Renal cortex interstitium (tissue), 11 donors: ENCODE measurements around the gene DLGAP1. TPM values are rescaled to one million over a fixed set of nuclear protein-coding genes. Genes with fewer than 3 reads are reported as not detected.
A peak's percentile ranks its signal among the peaks of the same experiment; 100 is the strongest.
"Not testable (repeated sequence)": the region's sequence is repeated elsewhere in the genome, so short reads cannot be mapped to it uniquely, and the experiment has no call there.

Source experiments
- DNase-seq, 11 donors: peaks; one replicate each; pipeline ENCODE4 v3.0.0-alpha.2; 2013; ENCODE audit warnings: low read depth in 9 of 11, low spot score in 4 of 11; ENCODE audit errors: extremely low read depth in 1 of 11
- polyA plus RNA-seq, 3 donors: library from polyadenylated mRNA; unstranded; fragments of 120-200 nt; gene quantifications; one replicate each; pipeline ENCODE4 v1.2.1, GENCODE V29; 2013; ENCODE audit not compliant: insufficient read length in 3 of 3

Gene DLGAP1
- polyA plus RNA-seq, 3 donors: 4.6 to 6.1 (median 5.9) TPM

DNA sequence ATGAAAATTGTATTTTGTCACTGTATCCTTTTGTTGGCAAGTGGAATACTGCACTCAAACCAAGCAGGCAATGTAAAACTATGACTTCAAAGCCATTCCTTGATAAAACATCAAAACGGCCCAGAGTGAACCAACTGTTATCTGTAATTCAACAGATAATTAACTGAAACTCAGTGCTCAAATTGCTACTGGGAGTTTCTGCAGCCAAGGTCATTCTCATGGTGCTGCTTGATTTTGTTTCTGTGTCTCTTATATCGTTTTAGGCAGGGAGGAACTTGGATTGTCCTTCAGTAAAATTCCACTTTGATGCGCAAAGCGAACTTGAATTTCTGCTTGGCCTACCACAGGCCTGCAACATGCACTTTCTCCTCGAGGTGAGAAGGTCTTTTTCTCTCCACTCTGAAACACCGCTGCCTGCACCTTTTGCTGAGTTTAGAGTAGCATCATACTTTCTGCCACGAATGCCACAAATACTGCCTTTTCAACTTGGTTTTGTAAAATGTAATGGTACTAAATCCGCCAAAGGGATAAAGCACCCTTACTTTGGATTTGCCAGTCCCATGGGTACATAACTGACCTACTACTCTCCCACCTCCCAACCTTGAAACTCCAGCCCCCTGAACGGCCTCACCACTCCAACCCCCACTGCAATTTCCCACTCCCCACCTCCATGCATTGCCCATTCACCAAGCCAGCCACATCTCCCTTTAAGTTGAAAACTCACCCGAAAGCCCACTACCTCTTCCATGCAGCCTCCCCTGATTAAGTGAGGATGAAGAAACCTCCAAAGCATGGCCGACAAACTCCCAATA, 800.5 kb downstream of the DLGAP1 start:
- no peak for DNase-seq

DNA sequence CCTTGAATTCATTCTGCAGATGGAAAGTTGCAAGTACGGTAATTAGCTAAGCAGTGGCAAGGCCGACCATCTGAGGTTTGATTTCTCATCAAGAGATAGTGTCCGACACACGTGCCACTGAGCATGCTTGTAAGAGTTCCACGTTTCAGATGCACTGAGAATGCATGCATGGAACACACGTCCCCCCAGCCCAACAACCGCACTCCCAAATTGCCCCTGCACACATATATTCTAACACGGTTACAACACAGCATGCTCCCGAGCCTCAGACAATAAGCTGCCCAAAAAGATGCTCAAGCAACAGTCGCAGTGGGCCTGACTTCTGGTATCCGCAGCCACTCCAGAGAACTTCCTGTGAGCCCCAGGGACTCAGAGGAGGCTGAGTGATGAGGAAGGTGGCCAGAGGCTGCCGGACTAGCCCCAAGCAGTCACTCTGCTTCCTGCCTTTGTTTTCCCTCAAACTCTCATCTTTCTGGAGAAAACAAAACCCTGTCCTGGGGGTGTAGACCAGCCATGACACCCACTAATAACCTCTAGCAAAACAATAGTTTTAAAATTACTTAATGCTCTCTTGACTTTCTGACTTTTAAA, 801.2 kb downstream of the DLGAP1 start:
- no peak for DNase-seq

DNA sequence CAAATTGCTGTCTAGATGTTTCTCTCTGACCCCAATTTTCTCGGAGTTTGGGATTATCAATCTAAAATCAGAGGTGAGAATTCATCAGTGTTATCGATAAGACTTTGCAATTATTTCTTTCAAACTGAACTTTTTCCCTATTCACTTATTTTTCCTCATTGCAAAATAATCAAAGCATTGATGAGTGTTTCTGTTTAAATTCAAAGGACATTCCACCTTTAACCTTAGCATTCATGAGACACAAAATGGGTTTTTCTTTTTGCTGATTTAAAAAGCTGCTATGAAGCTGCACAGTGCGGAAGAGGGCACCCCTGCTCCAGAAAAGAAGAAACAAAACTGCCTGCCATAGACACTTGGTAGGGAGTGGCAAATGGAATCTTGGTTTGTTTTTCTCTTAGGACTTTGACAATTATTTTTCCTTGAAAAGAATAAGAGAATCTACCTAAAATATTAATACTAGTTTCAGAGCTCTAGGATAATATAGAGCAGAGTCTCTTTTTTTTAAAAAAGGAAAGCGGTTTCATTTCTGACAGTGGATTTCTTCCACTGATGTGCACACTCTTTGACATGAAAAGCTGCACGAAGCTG, 801.8 kb downstream of the DLGAP1 start:
- no peak for DNase-seq

DNA sequence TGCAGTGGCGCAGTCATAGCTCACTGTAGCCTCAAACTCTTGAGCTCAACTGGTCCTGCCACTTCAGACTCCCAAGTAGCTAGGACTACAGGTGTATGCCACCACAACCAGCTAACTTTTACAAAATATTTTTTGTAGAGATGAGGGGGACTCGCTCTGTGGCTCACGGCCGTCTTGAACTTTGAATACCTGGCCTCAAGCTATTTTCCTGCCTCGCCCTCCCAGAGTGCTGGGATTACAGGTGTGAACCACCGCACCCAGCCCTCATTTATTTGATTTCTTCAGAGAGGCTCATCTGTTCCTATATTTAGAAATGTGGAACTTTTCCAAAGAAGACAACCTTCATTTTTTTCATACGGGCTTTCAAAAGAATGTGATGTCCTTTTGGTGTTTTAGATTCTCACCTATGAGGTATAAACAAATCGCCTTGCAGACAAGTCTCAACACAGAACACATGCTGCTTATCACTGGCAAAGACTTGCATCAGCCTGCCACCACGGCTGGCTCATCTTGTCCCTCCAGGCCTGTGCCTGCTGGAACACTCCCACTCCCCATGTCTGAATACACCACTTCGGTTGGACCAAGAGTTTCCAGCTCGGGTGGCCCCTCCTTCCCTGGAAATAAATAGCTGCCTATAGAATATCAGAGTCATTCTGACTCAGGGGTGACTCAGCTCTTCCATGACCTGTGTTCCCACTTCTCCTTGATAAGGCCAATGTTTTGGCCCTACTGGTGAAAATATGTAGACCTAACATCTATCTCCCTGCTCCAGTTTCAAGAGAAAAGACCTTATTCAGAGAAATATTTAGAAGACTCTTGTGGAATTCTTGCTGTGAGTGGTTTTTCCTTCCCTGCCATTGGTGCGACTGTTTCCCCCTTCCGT, 802.5 kb downstream of the DLGAP1 start:
- DNase-seq: peak in 1 of 11 donors; percentile 34

DNA sequence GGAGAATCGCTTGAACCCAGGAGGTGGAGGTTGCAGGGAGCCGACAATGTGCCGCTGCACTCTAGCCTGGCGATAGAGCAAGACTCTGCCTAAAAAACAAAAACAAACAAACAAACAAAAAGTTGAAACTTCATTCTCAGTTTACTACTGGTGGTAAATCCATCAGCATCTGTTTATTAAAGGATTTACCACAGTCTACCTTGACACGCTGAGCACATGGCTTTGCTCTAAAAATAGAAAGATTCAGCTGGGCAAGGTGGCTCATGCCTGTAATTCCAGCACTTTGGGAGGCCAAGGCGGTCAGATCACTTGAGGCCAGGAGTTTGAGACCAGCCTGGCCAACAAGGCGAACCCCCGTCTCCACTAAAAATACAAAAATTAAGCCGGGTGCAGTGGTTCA, 803.8 kb downstream of the DLGAP1 start:
- DNase-seq: no peak

DNA sequence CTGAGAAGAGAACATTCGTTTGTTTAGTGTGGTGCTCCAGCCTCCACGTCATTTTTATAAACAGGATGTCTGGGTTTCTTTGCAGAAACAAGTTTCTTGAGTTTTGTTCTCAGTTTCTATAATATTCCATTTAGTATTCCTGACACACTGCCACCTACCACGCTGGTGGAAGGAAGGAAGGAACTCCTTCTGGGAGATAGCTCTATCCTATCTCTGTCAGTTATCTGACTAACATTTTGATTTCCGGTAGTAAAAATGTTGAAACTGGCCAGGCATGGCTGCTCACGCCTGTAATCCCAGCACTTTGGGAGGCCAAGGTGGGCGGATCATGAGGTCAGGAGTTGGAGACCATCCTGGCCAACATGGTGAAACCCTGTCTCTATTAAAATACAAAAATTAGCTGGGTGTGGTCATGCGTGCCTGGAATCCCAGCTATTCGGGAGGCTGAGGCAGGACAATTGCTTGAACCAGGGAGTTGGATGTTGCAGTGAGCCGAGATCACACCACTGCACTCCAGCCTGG, 804.5 kb downstream of the DLGAP1 start:
- DNase-seq: not testable (repeated sequence)

DNA sequence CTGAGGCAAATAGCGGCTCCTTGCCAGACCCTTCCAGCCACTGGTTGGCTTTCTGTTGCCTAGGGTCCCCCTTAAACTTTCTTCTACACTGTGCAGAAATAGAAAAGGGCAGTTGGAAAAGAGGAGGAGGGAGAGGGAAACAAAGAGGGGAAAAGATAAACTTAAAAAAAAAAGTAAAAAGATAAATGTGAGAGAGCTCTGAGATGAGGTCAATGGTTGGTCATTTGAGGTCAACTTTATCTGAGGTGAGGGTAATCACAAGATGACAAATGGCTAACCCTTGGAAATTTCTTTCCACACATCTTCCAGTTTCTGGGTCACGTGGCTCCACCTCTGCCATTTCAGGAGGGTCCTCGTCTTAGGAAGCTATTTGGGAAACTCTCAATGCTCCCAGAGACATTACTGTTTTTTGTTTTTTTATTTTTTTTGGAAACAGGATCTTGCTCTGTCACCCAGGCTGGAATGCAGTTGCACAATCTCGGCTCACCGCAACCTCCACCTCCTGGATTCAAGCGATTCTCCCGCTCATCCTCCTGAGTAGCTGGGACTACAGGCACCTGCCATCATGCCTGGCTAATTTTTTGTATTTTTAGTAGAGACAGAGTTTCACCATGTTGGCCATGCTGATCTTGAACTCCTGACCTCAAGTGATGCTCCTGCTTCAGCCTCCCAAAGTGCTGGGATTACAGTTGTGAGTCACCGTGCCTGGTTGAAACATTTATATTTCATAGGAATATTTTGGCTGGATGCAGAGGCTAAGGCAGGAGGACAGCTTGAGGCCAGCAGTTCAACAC, 805.3 kb downstream of the DLGAP1 start:
- DNase-seq: no peak

DNA sequence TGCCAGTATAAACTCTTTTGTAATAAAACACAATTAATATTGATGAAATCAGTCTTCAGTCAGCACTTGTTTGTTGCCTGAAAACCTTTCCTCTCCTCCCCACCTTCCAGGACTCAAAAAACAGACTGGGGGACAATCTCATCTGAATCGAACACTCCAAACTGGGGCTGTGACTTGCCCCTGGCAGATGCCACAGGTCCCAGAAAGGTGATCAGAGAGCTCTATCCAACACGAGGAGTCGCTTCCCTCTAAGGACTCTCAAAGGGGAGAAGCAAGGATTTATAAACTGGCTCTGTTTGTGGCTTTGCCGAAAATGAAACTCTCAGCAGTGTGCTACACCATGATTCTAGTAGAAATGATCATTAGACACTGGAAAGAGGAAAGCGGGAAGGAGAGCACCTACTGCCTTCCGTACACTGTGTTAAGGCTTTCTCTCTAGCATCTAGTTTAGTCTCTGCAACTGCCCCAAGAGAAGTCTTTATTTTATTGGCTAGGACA, 805.9 kb downstream of the DLGAP1 start:
- no peak for DNase-seq

DNA sequence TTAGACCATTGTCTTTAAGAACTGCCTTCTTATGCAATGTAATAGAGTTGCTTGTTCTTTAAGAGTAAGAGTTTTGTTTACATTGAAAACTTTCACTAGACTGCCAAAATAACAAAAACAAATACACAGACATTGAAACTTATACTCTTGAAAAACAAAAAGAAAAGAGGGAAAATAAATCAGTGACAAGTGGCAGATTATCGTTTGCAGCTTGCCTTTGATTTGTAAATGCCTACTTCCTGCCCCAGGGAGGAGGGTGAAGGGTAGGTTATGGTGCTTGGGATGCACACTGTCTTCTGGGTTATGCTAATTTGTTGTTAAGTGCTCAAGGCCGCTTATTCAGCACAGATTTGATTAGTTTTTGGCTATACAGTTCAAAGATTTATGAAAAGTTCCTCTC, 806.5 kb downstream of the DLGAP1 start:
- no peak for DNase-seq

DNA sequence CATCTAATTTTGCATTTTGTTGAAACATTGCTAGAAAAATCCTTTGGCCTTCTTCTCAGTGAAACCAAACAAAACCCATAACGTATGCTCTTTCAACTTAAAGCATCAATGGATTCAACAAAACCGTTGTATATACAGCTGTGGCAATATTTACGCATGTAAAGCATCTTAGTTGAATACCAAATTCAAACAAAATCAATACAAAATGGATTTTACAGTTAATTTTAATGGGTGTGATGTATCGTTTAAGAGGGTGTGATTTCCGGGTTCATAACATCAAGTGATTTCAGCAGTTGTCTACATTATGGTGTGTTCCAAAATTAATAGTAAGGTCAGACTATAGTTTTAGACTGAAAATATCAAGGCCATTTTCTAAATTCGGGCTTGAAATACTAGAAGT, 806.9 kb downstream of the DLGAP1 start:
- DNase-seq: no peak

DNA sequence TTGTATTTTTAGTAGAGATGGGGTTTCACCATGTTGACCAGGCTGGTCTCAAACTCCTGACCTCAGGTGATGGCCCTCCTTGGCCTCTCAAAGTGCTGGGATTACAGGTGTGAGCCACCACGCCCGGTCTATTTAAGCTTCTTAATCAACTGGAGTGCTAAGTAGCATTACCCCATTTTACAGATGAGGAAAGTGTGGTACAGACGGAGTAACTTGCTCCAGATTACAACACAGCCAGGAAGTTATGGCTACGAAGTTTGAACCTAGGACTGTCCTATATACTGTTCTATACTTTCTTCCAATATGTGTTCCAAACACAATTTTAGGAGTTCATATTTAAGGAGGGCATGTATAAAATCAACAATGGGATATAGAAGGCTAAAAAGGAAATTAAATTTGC, 807.5 kb downstream of the DLGAP1 start:
- DNase-seq: no peak

DNA sequence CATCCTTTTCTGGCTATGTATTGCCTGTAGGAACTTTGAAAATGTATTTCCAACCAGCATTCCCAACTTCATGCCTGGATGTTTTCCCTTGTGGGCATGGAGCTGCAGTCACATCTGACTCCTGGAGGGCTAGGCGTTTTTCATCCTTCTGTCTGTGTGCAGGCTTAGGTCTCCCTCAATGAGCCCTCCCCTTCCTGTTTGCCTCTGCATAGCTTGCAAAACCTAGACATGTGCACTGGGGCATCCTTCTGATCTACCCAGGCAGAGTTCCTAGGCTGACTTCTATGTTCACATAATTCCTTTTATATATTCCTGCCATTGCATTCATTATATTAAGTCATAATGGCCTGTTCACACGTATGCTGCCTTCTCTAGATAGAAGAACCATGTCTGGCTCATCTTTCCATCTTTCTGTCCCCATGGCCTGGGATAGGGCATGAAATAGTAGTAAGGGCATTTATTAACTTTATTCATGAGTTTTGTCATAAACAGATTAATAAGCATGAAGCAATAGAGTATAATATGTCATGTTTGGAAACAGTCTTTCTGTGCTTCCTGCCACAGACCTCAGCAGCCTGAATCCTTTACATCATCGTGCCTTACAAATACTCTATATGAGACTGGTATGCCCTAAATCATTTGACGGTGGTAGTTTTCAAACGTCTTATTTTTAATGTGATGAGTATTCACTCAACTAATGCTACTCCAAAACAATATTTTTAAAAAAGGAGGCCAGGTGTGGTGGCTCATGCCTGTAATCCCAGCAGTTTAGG, 809.5 kb downstream of the DLGAP1 start:
- no peak for DNase-seq

DNA sequence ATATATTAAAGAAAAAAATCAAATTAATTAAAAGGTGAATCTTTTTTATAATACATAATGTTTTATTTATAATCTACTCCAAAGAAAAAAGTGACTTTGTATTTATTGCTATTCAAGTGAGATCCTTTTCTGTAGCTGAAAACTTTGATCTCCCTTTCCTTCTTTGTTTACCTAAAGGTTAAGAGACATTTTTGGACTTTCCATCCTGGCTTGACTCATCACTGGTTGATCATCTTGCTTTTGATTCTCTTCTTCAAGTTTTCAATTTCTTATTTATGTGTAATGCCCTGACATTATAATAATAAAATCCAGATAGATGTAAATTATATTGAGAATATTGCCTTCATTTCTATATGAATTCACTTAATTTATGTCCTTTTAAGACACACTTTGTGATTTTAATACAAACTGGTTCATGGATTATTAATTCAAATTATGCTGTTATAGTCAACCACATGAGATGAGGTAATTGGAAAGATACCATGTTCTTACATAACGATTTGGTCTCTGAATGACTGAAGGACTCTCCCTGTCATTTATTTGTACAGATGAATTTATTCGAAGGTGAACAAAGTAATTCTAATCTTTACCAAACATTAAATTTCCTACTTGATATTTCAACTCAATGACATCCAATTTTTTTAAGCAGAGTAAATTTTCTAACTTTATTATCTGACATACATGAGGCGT, 820.7 kb downstream of the DLGAP1 start:
- no peak for DNase-seq

DNA sequence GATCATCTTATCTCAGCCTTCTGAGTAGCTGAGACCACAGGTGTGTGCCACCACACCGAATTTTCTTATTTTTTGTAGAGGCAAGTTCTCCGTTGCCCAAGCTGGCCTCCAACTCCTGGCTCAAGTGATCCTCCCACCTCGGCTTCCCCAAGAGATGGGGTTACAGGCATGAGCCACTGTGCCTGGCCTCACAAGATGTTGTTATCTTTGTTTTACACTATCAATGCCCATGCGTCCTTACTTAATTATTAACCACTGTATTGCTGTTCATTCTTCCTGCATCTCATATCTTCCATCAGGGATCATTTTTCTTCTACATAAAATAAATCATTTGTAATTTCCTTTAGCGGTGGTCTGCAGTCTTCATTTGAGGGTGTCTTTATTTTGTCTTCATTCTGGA, 823.2 kb downstream of the DLGAP1 start:
- DNase-seq: no peak

DNA sequence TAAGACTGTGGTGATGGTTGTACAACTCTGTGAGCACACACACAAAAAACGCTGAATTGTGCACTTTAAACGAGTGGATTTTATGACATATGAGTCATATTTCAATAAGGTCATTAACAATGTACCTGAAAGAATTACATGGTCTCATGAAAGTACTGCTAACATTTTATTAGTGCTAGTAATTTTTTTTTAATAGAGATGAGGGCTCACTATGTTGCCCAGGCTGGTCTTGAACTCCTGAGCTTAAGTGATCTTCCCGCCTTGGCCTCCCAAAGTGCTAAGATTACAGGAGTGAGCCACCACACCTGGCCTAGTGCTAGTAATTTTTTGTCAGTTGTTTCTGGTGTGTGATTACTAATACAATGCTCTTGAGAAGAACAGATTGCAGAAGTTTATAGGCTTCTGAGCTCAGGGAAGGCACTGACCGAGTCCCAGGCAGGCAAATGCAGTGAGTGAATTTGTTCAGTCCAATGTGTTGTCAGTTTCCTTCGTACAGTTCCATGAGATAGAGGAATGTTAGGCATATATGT, 828.1 kb downstream of the DLGAP1 start:
- no peak for DNase-seq

DNA sequence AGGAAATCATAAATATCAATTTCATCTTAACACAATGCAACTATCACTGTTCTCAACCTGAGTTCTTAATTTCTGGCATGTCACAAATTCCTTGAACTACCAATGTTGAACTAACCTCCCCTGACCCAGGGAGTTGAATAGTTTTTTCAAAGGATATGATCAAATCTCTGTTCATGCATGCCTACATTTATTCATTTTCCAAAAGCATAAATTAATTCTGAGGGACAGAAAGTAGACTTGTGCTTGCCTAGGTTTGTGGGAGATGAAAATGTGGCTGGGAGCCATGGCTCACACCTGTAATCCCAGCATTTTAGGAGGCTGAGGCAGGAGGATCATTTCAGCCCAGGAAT, 829.4 kb downstream of the DLGAP1 start:
- no peak for DNase-seq
